Common myeloid progenitor, CD34-positive (primary cell): Measurements from ENCODE around the gene RPF1.
A peak's percentile ranks its signal among the peaks of the same experiment; 100 is the strongest.
"Not testable (repeated sequence)": the region's sequence is repeated elsewhere in the genome, so short reads cannot be mapped to it uniquely, and the experiment has no call there.

Experiments
- CTCF ChIA-PET: fragments of 350-600 bp; sonication (Branson Sonifier 250); formaldehyde crosslinking; loops from one replicate; lab custom pipeline; 2021; ENCODE audit warnings: antibody characterized with exemption; lab: Charles Lee
- POLR2A ChIA-PET: fragments of 350-600 bp; sonication (Branson Sonifier 250); formaldehyde crosslinking; loops from one replicate; lab custom pipeline; 2021; ENCODE audit warnings: antibody characterized with exemption; lab: Charles Lee
- DNase-seq, 3 donors: peaks; one replicate each; pipeline versions ENCODE4 v3.0.0 to v3.0.0-alpha.2; 2013
- H3K27ac ChIP-seq, 2 experiments: 1 replicate in 1 of 2; 2 replicates in 1 of 2; pipeline ENCODE4 v1.7.0; 2013; ENCODE audit warnings: inconsistent platforms in 2 of 2, low read length in 2 of 2, mild to moderate bottlenecking in 2 of 2, low read depth in 1 of 2, moderate library complexity in 1 of 2; ENCODE audit not compliant: severe bottlenecking in 2 of 2, insufficient read depth in 1 of 2, poor library complexity in 1 of 2
- H3K27me3 ChIP-seq, 5 experiments: replicated peaks in 2 of 5; 1 replicate in 3 of 5; 2 replicates in 2 of 5; pipeline versions ENCODE4 v1.6.1 to v1.7.0; 2013; ENCODE audit warnings: low read length in 4 of 5, mild to moderate bottlenecking in 2 of 5, moderate library complexity in 2 of 5, inconsistent platforms in 1 of 5; ENCODE audit not compliant: insufficient read depth in 5 of 5, control insufficient read depth in 4 of 5
- H3K36me3 ChIP-seq, 4 experiments: 1 replicate in 2 of 4; 2 replicates in 2 of 4; pipeline versions ENCODE4 v1.6.1 to v1.7.0; 2013; ENCODE audit warnings: low read length in 3 of 4, control low read depth in 1 of 4, mild to moderate bottlenecking in 1 of 4; ENCODE audit not compliant: control insufficient read depth in 4 of 4, insufficient read depth in 4 of 4
- H3K4me1 ChIP-seq, 4 experiments: 1 replicate in 3 of 4; 2 replicates in 1 of 4; pipeline versions ENCODE4 v1.6.1 to v1.7.1; 2013; ENCODE audit warnings: low read length in 3 of 4, mild to moderate bottlenecking in 3 of 4, control low read depth in 1 of 4, inconsistent platforms in 1 of 4, moderate library complexity in 1 of 4; ENCODE audit not compliant: control insufficient read depth in 4 of 4, insufficient read depth in 4 of 4; ENCODE audit errors: control extremely low read depth in 1 of 4
- H3K4me3 ChIP-seq, 7 experiments: 1 replicate in 4 of 7; 2 replicates in 3 of 7; pipeline versions ENCODE4 v1.5.1 to v1.7.0; 2013; ENCODE audit warnings: mild to moderate bottlenecking in 7 of 7, low read length in 6 of 7, moderate library complexity in 6 of 7, inconsistent platforms in 2 of 7, low read depth in 2 of 7, control low read depth in 1 of 7; ENCODE audit not compliant: insufficient read depth in 4 of 7, control insufficient read depth in 1 of 7; ENCODE audit errors: extremely low read depth in 1 of 7
- H3K9me3 ChIP-seq, 5 experiments: 1 replicate in 4 of 5; 2 replicates in 1 of 5; pipeline versions ENCODE4 v1.6.1 to v1.7.1; 2013; ENCODE audit warnings: low read length in 4 of 5, mild to moderate bottlenecking in 2 of 5, inconsistent platforms in 1 of 5, low read depth in 1 of 5, moderate library complexity in 1 of 5; ENCODE audit not compliant: control insufficient read depth in 4 of 5, insufficient read depth in 2 of 5; ENCODE audit errors: control extremely low read depth in 1 of 5
- whole genome bisulfite sequencing: methylation state at CpG from one replicate; pipeline ENCODE4 v1.1.5; 2013; ENCODE audit not compliant: insufficient coverage; 5-methylcytosine and 5-hydroxymethylcytosine counted together

RPF1 gene

DNA sequence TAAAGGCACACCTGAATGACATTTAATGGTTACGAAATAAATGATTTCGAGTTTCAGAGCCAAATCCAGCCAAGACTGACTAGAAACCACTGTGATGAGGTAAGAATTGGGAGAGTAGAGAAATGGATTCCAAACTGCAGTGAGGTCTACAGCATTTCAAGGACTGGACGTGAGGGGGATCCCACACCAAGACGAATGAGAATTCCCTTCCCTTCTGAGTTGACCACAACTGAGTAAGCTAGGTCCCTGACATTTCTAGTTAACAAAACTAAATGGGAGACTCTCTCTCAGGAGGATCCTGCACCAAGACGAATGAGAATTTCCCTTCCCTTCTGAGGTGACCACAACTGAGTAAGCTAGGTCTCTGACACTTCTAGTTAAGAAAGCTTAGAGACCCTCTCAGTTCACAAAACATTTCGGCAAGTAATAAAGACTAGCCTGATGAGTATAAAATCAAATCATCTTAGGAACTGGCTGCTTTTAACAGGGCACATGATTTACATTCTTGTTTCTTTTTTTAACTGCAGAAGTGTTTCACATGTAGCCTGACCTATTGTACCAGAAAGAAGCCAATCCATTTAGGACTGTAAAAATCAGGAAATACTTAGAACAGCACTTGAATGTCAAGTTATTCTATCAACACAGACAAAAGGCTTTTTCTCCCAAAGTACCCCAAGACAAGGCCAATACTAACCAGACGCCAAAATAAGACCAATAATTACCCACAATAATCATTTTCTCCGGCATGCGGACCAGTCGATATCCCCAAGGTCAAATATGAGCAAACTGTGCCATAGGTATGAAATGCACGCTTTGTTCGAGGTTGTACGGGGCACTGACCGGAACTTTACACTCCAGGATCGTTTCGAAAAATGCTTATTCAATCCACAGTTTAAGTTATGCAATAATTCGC lies 25.8 kb downstream of the RPF1 start:
- Histone ChIP-seq H3K36me3 (peaks cover 5 to 18% (median 11%) of the 10 kb centered on the region in 4 experiments), H3K4me3 (peak overlapping the region in 6 of 7 experiments; percentile 84 to 98 (median 94)), H3K27me3 (no peaks in the 10 kb centered on the region), H3K27ac (peak overlapping the region; percentile 55 to 93), H3K4me1 (peaks cover 8 to 34% (median 23%) of the 10 kb centered on the region in 4 experiments), H3K9me3 (peaks cover 0 to 6% (median 3%) of the 10 kb centered on the region in 5 experiments)
- DNase-seq = peak in 2 of 3 donors; percentile 26 to 39
- ChIA-PET POLR2A (interaction anchor here (1.4 kb wide), 1 partner anchor 361 kb away, joined by 5 read pairs; the partner anchor contains the start of gene PRKACB), CTCF (interaction anchor here (0.9 to 4.1 kb wide), 5 partner anchors 10 to 63 kb away, joined by 3 to 21 read pairs (median 5); partner anchors contain the start of gene RPF1)
- WGBS = 3% methylated on average over 9 of the region's 17 CpGs

DNA sequence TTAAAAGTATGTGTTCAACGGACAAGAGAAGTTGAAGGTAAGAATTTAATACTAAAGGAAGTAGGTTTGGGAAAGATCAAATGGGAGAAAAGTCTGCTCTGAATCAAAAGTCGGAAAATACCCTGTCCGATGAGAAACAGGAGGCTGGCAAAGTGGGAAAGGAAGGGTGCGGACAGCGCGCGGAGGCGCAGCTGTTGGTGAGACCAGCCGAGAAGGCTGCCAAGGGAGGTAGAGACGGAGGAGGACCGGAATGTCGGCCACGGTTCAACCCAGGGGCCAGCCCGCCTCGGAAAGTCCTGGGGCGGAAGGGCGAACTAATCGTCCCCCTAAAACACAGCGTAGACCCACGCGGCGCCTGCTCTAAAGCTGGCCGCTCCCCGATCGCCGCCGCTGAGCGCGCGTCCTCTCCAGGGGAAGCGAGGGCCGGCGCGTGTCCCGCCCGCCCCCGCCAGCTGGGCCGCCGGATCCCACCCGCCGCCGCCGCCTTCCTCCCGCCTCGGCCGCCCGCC lies 26.5 kb downstream of the RPF1 start:
- Histone ChIP-seq H3K36me3 (peaks cover 3 to 14% (median 7%) of the 10 kb centered on the region in 4 experiments), H3K27me3 (no peaks in the 10 kb centered on the region), H3K4me3 (peak overlapping the region; percentile 84 to 98 (median 94)), H3K27ac (peak overlapping the region; percentile 55 to 93), H3K9me3 (peaks cover 0 to 12% (median 3%) of the 10 kb centered on the region in 5 experiments), H3K4me1 (peaks cover 8 to 34% (median 23%) of the 10 kb centered on the region in 4 experiments)
- POLR2A ChIA-PET = interaction anchor here (1.2 to 1.6 kb wide), 4 partner anchors 36 to 362 kb away, joined by 3 to 6 read pairs (median 4); partner anchors contain the start of genes CTBS and PRKACB
- no peak for DNase-seq
- under 1% methylated on average over 47 of the region's 47 CpGs for WGBS
- CTCF ChIA-PET = interaction anchor here (0.8 to 4.1 kb wide), 7 partner anchors 12 to 358 kb away, joined by 3 to 21 read pairs (median 4); partner anchors contain the start of gene RPF1

DNA sequence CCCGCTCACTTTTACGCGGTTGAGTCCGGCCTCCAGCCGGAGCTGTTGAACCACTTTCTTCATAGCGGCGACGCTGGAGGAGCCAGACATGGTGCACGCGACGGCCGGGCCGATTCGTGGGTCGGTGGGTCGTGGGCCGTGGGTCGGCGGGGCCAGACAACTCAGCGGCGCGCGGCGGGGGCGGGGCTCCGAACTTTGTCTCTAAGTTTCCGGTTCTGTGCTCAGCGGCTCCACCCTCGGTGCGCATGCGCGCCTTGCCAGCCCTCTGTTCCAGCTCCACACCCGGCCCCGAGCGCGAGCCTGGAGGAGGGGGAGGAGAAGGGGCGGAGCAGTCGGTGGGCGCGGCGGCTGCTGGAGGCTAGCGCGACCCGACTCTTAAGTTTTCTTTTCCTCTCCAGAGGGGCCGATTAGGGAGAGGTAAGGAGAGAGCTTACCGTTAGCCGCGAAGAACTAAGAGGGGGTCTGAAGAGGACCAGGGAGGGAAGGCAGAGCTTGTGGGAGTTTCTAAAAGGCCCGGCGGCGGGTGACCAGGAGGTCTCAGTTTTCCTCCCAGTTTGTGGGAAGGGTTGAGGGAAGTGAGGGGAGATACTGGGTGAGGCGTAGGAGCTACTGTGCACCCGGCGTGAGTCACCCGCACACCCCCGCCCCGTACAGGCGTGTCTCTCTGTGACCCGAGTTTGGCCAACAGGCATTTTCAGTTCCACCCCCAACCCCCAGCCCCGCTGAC lies 27.1 kb downstream of the RPF1 start, which contains the start of the genes GNG5 and SPATA1:
TSS of gene GNG5 (minus strand) at position 580 of the 727 bp plus-strand sequence. CDS start at position 90, 490 bp downstream.
TSS of gene SPATA1 (plus strand) at position 385 of the 727 bp plus-strand sequence. CDS start 9,974 bp downstream, outside the sequence.
- Histone ChIP-seq H3K27ac (peak within 1 kb of the TSS; percentile 86 to 93), H3K9me3 (peaks cover 0 to 12% (median 3%) of the 10 kb centered on the region in 5 experiments), H3K4me3 (peak within 1 kb of the TSS; percentile 84 to 98 (median 94)), H3K27me3 (no peaks in the 10 kb centered on the region), H3K36me3 (peaks cover 3 to 14% (median 4%) of the 10 kb centered on the region in 4 experiments), H3K4me1 (peaks cover 8 to 33% (median 23%) of the 10 kb centered on the region in 4 experiments)
- ChIA-PET POLR2A (interaction anchor here (1.0 to 1.6 kb wide), 6 partner anchors 25 to 362 kb away, joined by 3 to 6 read pairs (median 4); partner anchors contain the start of genes CTBS and PRKACB), CTCF (interaction anchor here (0.8 to 4.1 kb wide), 8 partner anchors 13 to 359 kb away, joined by 3 to 21 read pairs (median 4); partner anchors contain the start of gene RPF1)
- peak; percentile 97 to 99 (median 99) for DNase-seq
- 0% methylated on average over 45 of the region's 60 CpGs for WGBS

DNA sequence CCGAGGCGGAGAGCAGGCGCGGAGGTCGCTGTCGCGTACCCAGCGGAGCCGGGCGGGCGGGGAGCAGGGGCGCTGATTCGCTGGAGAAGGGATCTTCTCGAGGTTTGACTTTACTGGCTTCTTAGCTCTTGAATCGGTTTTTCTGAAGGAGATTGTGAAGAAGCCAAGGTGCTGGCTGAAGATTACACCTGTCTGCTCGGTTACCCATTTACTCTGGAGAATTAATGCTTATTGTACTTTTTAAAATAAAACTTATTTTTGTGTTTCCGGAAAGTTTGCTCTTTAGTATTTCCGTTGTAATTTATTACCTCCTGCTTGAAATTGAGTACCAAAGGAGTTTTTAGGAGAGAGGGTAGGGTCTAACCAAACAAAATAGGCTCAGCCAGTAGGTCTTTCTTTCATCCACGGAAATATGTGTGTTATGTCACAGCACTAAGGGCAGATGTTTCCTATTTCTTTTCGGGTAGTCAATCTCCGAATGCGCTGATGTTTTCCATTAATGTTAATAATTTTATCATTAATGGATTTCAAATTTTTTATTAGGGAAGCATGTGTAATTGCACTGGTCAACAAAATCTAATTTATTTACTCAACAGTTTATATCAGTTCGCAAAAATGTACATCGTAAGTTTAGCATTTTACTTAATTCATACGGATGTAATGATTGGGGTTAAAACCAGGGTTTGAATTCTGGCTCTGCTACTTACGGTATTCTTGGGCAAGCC lies 27.8 kb downstream of the RPF1 start:
- ChIA-PET POLR2A (interaction anchor here (1.0 to 1.6 kb wide), 6 partner anchors 24 to 363 kb away, joined by 3 to 6 read pairs (median 4); partner anchors contain the start of genes CTBS and PRKACB), CTCF (interaction anchor here (1.3 to 4.1 kb wide), 5 partner anchors 27 to 113 kb away, joined by 3 to 21 read pairs (median 5); partner anchors contain the start of gene RPF1)
- Histone ChIP-seq H3K9me3 (peaks cover 0 to 12% (median 3%) of the 10 kb centered on the region in 5 experiments), H3K4me1 (peaks cover 8 to 33% (median 23%) of the 10 kb centered on the region in 4 experiments), H3K27me3 (no peaks in the 10 kb centered on the region), H3K36me3 (peaks cover 0 to 11% (median 0%) of the 10 kb centered on the region in 4 experiments), H3K27ac (peak overlapping the region; percentile 86 to 93), H3K4me3 (peak overlapping the region; percentile 84 to 98 (median 94))
- 9% methylated on average over 11 of the region's 26 CpGs for WGBS
- peak; percentile 11 to 96 (median 28) for DNase-seq

DNA sequence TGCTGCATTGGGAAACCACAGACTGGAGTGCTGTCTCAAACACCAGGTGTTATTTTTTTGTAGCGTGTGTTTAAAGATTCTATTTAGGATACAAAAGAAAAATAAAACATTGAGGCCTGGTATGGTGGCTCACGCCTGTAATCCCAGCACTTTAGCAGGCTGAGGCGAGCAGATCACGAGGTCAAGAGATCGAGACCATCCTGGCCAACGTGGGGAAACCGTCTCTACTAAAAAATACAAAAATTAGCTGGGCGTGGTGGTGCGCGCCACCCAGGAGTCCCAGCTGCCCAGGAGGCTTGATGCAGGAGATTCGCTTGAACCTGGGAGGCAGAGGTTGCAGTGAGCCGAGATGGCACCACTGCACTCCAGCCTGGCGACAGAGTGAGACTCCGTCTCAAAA lies 28.8 kb downstream of the RPF1 start:
- POLR2A ChIA-PET, H3K27me3 ChIP-seq, H3K36me3 ChIP-seq, CTCF ChIA-PET: not testable (repeated sequence)
- Histone ChIP-seq H3K9me3 (peaks cover 0 to 12% (median 3%) of the 10 kb centered on the region in 5 experiments), H3K4me3 (peak overlapping the region in 2 of 7 experiments; percentile 35 to 93), H3K4me1 (peaks cover 8 to 33% (median 22%) of the 10 kb centered on the region in 4 experiments), H3K27ac (peak overlapping the region in 1 of 2 experiments; percentile 93)
- 96% methylated on average over 11 of the region's 14 CpGs for WGBS
- peak in 2 of 3 donors; percentile 21 to 40 for DNase-seq
